Lower leg skin (tissue), 4 donors: Measurements from ENCODE around the gene PCBP1. TPM values are rescaled to one million over a fixed set of nuclear protein-coding genes. Genes with fewer than 3 reads are reported as not detected.
A peak's percentile ranks its signal among the peaks of the same experiment; 100 is the strongest.
"Not testable (repeated sequence)": the region's sequence is repeated elsewhere in the genome, so short reads cannot be mapped to it uniquely, and the experiment has no call there.

ENCODE experiments used
- DNase-seq, 2 donors: peaks; one replicate each; pipeline ENCODE4 v3.0.0-alpha.2; 2019; ENCODE audit warnings: low spot score in 2 of 2
- H3K4me3 ChIP-seq: fragments of 200-600 bp; sonication (generic); 2 replicates; pipeline ENCODE4 v1.5.1; 2017; ENCODE audit warnings: mild to moderate bottlenecking, low read depth; ENCODE audit not compliant: poor library complexity, severe bottlenecking
- POLR2A ChIP-seq, 2 donors: fragments of 450-650 bp; IDR thresholded peaks; one replicate each; pipeline ENCODE4 v1.6.1; 2016 to 2017; ENCODE audit warnings: antibody characterized with exemption in 2 of 2, mild to moderate bottlenecking in 1 of 2, moderate library complexity in 1 of 2
- WGBS, 2 donors: methylation state at CpG; one replicate each; pipeline ENCODE4 v1.1.5; 2018; 5-methylcytosine and 5-hydroxymethylcytosine counted together
- intact Hi-C: fragments of 100-400 bp; cut with DNase I; formaldehyde crosslinking; loops from one replicate; pipeline ENCODE4 v1.15.0; 2023; ENCODE audit warnings: low total_unique reads
- total RNA-seq, 4 donors: library from RNA; depleted of rRNA; stranded (reverse); fragments of >200 nt; gene quantifications; one replicate each; pipeline ENCODE4 v1.1.0, GENCODE V29; 2016
- TF ChIP-seq, protein P1 (sequence below), 3 donors: fragments of 450-650 bp; IDR thresholded peaks; one replicate each; pipeline ENCODE4 v1.5.1; 2016; ENCODE audit warnings: antibody characterized with exemption in 3 of 3, mild to moderate bottlenecking in 3 of 3, moderate library complexity in 2 of 3

The PCBP1 gene
- total RNA-seq, 4 donors from 2014 or later, result 148 to 247 (median 186) TPM

DNA sequence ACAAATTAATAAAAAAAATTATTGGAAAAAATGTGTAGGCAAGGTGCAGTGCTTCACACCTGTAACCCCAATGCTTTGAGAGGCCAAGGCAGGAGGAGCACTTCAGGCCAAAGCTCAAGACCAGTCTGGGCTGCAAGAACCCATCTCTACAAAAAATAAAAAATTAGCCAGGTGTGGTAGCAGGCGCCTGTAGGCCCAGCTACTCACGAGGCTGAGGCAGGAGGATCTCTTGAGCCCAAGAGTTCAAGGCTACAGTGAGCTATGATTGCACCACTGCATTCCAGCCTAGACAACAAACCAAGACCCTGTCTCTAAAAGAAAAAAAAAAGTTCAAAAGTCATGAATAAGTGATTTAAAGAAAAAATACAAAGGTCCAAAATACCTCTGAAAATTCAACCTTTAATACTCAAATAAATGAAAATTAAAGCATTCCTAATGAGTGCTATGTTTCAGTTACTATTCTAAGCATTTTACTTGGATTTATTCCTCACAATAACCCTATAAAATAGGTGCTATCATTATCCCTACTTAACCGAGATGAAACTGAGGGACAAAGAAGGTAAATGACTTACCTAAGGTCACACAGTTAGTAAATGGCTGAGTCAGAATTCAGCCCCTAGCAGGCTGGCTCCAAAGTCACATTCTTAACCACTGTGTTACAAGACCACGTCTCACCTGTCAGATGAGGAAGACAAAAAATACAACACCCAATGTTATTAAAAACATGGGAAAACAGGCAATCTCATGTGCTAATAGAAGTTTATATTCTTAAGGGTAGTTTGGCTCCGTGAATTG is 36.4 kb upstream of the PCBP1 start:
- WGBS, 2 donors, result 85 to 92% methylated on average over 5 of the region's 5 CpGs
- no peak for DNase-seq
- TF ChIP-seq POLR2A (IDR thresholded peaks at IDR 0.05), result no peak
- TF ChIP-seq, protein P1, sequence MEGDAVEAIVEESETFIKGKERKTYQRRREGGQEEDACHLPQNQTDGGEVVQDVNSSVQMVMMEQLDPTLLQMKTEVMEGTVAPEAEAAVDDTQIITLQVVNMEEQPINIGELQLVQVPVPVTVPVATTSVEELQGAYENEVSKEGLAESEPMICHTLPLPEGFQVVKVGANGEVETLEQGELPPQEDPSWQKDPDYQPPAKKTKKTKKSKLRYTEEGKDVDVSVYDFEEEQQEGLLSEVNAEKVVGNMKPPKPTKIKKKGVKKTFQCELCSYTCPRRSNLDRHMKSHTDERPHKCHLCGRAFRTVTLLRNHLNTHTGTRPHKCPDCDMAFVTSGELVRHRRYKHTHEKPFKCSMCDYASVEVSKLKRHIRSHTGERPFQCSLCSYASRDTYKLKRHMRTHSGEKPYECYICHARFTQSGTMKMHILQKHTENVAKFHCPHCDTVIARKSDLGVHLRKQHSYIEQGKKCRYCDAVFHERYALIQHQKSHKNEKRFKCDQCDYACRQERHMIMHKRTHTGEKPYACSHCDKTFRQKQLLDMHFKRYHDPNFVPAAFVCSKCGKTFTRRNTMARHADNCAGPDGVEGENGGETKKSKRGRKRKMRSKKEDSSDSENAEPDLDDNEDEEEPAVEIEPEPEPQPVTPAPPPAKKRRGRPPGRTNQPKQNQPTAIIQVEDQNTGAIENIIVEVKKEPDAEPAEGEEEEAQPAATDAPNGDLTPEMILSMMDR (IDR thresholded peaks at IDR 0.05), result no peak
- intact Hi-C loops, result no loop called here
- H3K4me3 ChIP-seq, result no peak overlapping the region

DNA sequence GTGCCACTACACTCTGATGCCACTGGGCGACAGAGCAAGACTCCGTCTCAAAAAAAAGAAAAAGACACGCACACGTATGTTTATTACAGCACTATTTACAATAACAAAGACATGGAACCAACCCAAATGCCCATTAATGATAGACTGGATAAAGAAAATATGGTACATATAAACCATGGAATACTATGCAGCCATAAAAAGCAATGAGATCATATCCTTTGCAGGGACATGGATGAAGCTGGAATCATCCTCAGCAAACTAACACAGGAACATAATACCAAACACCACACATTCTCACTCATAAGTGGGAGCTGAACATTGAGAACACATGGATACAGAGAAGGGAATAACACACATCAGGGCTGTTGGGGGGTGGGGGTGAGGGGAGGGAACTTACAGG is 32.0 kb upstream of the PCBP1 start:
- WGBS, 2 donors, result 94 to 95% methylated on average over 4 of the region's 4 CpGs
- H3K4me3 ChIP-seq, DNase-seq, intact Hi-C loops: not testable (repeated sequence)

DNA sequence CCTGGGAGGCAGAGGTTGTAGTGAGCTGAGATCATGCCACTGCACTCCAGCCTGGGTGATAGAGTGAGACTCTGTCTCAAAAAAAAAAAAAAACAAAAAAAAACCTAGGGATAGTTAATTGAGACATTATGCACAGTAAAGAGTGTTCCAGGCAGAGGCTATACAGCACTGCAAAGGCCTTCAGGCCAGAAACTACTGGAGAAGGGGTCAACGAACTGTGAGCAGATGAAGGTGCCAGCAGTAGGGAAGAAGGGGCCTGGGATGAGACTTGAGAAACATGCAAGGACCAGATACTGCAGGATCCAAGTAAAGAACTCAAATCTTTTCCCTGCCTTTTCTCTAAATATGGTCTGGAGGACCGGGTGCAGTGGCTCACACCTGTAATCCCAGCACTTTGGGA is 26.0 kb upstream of the PCBP1 start:
- no peak for TF ChIP-seq POLR2A (IDR thresholded peaks at IDR 0.05)
- TF ChIP-seq, protein P1 (IDR thresholded peaks at IDR 0.05), result no peak
- DNase-seq, result no peak
- WGBS, 2 donors, result 86 to 91% methylated on average over 2 of the region's 2 CpGs
- intact Hi-C loops, result no loop called here
- H3K4me3 ChIP-seq, result no peak overlapping the region

DNA sequence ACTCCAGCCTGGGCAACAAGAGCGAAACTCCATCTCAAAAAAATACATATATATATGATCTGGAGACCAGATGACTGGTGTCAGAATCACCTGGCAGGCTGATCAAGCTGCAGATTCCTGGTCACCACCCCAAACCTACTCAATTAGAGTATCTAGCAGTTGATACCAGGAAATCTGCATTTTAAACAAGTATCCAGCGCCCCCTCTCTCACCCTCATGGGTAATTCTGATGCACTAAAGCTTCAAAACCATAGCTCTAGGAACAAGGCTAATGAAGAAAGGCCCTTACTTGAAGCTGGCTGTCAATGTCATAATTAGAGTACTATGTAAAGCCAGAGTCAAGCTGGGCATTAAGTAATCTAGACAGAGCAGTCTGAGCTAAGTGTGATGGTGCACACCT is 25.0 kb upstream of the PCBP1 start:
- TF ChIP-seq, protein P1 (IDR thresholded peaks at IDR 0.05), result no peak
- TF ChIP-seq POLR2A (IDR thresholded peaks at IDR 0.05), result no peak
- H3K4me3 ChIP-seq, result no peak overlapping the region
- intact Hi-C loops, result no loop called here
- WGBS, 2 donors, result 89 to 94% methylated on average over 2 of the region's 2 CpGs
- DNase-seq, result no peak

DNA sequence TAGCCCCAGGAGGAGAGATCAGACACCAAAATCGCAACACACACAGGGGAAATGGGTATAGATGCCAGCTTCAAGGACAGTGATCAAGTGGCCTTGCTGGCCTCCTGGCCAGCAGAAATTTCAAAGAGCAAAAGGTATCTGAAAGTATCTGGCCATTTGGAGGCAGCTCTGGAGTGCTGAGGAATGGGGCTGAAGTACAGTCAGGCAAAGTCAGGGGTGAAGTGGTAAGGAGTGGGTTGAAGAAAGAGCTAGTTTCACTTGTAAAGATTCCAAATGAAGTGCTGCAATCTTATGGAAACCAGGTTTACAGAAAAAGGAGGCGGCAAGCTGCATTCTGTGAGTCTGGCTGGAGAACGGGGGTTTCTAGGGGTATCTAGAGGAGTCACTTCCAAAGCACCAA is 19.2 kb upstream of the PCBP1 start:
- H3K4me3 ChIP-seq, result no peak overlapping the region
- intact Hi-C loops, result no loop called here
- WGBS, 2 donors, result 88 to 91% methylated on average over 3 of the region's 3 CpGs
- TF ChIP-seq, protein P1 (IDR thresholded peaks at IDR 0.05), result no peak
- TF ChIP-seq POLR2A (IDR thresholded peaks at IDR 0.05), result no peak
- peak in 1 of 2 donors; percentile 32 for DNase-seq

DNA sequence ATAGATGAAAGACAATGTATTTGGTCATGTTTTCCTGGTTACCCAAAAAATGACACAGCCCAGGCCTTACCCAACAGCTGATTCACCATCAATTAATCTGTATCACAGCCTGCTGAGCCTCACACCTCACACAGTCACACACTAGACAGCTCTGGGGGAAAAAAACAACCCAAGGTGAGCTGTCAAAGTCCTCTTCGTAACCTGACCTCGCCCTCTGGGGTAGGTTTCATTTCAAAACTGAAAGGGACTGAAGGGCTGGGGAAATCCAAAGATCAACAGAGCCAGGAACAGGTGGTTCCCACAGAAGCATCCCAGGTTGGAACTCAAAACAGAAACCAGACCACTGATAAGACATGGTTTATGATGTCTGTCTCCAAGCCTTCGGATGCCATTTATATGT is 18.2 kb upstream of the PCBP1 start:
- H3K4me3 ChIP-seq, result no peak overlapping the region
- intact Hi-C loops, result no loop called here
- 73 to 76% methylated on average over 3 of the region's 3 CpGs for WGBS, 2 donors
- DNase-seq, result no peak
- no peak for TF ChIP-seq POLR2A (IDR thresholded peaks at IDR 0.05)
- TF ChIP-seq, protein P1 (IDR thresholded peaks at IDR 0.05), result no peak
